CD4-positive, alpha-beta memory T cell (primary cell): Measurements from ENCODE around the gene COA1. TPM values are rescaled to one million over a fixed set of nuclear protein-coding genes. Genes with fewer than 3 reads are reported as not detected.

Source experiments
- CTCF ChIA-PET: fragments of 350-600 bp; sonication (Branson Sonifier 250); formaldehyde crosslinking; loops from one replicate; lab custom pipeline; 2021; ENCODE audit warnings: inconsistent platforms; ENCODE audit not compliant: partially characterized antibody; lab: Charles Lee
- POLR2A ChIA-PET: fragments of 350-600 bp; sonication (Branson Sonifier 250); formaldehyde crosslinking; loops from one replicate; lab custom pipeline; 2021; ENCODE audit not compliant: partially characterized antibody; lab: Charles Lee
- DNase-seq, 5 donors: peaks; one replicate each; pipeline versions ENCODE4 v3.0.0 to v3.0.0-alpha.2; 2020 to 2022; ENCODE audit warnings: mixed read lengths in 1 of 5
- H3K27ac ChIP-seq: one replicate; pipeline ENCODE4 v1.7.0; 2013; ENCODE audit warnings: low read depth, low read length
- H3K27me3 ChIP-seq: 2 replicates; pipeline ENCODE4 v1.7.0; 2013; ENCODE audit warnings: mild to moderate bottlenecking, low read length, moderate library complexity; ENCODE audit not compliant: insufficient read depth
- H3K36me3 ChIP-seq: 2 replicates; pipeline ENCODE4 v1.7.0; 2013; ENCODE audit warnings: mild to moderate bottlenecking, low read length, moderate library complexity; ENCODE audit not compliant: insufficient read depth
- H3K4me1 ChIP-seq: 2 replicates; pipeline ENCODE4 v1.7.0; 2013; ENCODE audit warnings: mild to moderate bottlenecking, low read length, moderate library complexity; ENCODE audit not compliant: insufficient read depth
- H3K4me3 ChIP-seq, 2 donors: one replicate each; pipeline ENCODE4 v1.7.0; 2013; ENCODE audit warnings: low read length in 2 of 2, mild to moderate bottlenecking in 1 of 2
- H3K9me3 ChIP-seq, 2 donors: one replicate each; pipeline ENCODE4 v1.7.0; 2013; ENCODE audit warnings: low read length in 2 of 2, control low read depth in 1 of 2; ENCODE audit not compliant: control insufficient read depth in 1 of 2
- H3K27ac Mint-ChIP-seq, 7 donors: one replicate each; pipeline ENCODE4 v1.8.0; 2020 to 2021; ENCODE audit warnings: mixed read lengths in 7 of 7, mild to moderate bottlenecking in 6 of 7, inconsistent platforms in 3 of 7, moderate library complexity in 3 of 7
- H3K27me3 Mint-ChIP-seq, 2 donors: one replicate each; pipeline ENCODE4 v1.8.0; 2020 to 2021; ENCODE audit warnings: mixed read lengths in 2 of 2
- H3K36me3 Mint-ChIP-seq, 2 donors: one replicate each; pipeline ENCODE4 v1.8.0; 2020 to 2021; ENCODE audit warnings: mixed read lengths in 2 of 2, inconsistent platforms in 1 of 2, mild to moderate bottlenecking in 1 of 2
- H3K4me1 Mint-ChIP-seq, 4 donors: one replicate each; pipeline ENCODE4 v1.8.0; 2020 to 2021; ENCODE audit warnings: mixed read lengths in 4 of 4, mild to moderate bottlenecking in 1 of 4
- H3K4me3 Mint-ChIP-seq, 8 donors: one replicate each; pipeline ENCODE4 v1.8.0; 2020 to 2021; ENCODE audit warnings: mixed read lengths in 8 of 8, mild to moderate bottlenecking in 7 of 8, moderate library complexity in 6 of 8, inconsistent platforms in 3 of 8
- H3K9me3 Mint-ChIP-seq, 8 donors: one replicate each; pipeline ENCODE4 v1.8.0; 2020 to 2021; ENCODE audit warnings: mixed read lengths in 8 of 8, mild to moderate bottlenecking in 5 of 8, inconsistent platforms in 3 of 8, moderate library complexity in 1 of 8
- intact Hi-C: fragments of 100-400 bp; cut with micrococcal nuclease; formaldehyde crosslinking; loops from one replicate; pipeline ENCODE4 v1.15.1; 2023
- polyA plus RNA-seq, 2 donors: library from polyadenylated mRNA; unstranded; fragments of 300-500 nt; fragmentation: Illumina TruSeq; gene quantifications; one replicate each; pipeline ENCODE4 v1.2.3, GENCODE V29; 2021
- total RNA-seq, 2 experiments: library from RNA; stranded (reverse); gene quantifications; one replicate each; pipeline ENCODE4 v1.2.3, GENCODE V29; 2021

Gene COA1
- total and polyA plus RNA-seq, 4 experiments from 2014 or later: 43.7 to 56.4 (median 52.6) TPM

DNA sequence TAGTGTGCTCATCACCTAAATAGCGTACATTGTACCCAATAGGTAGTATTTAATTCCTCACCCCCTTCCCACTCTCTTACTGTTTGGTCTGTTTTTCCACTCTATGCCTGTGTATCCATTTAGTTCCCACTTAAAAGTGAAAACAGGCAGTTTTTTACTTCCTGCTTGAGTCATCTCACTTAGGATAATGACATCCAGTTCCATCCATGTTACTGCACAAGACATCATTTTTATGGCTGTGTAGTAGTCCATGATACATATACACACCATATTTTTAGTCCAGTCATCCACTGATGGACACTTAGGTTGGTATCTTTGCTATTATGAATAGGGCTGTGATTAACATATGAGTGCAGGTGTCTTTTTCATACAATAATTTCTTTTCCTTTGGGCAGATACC is 136.3 kb downstream of the COA1 start:
- ChIA-PET CTCF (interaction anchor here (1.2 to 3.2 kb wide), 2 partner anchors 10 to 107 kb away, joined by 4 to 15 read pairs; partner anchors contain the start of gene STK17A), POLR2A (interaction anchor here (1.0 to 13.3 kb wide), 5 partner anchors 9 to 52 kb away, joined by 3 to 393 read pairs (median 4); partner anchors contain the start of gene STK17A)
- H3K4me1 Mint-ChIP-seq: peaks cover 63 to 89% (median 75%) of the 10 kb centered on the region in 4 donors
- Histone ChIP-seq H3K4me1 (peaks cover 86% of the 10 kb centered on the region), H3K27ac (peak overlapping the region; percentile 27), H3K27me3 (no peaks in the 10 kb centered on the region), H3K4me3 (no peak overlapping the region), H3K9me3 (no peaks in the 10 kb centered on the region), H3K36me3 (no peaks in the 10 kb centered on the region)
- peaks cover 12 to 35% of the 10 kb centered on the region in 2 donors for H3K36me3 Mint-ChIP-seq
- peak overlapping the region; percentile 5 to 93 (median 82) for H3K27ac Mint-ChIP-seq
- no peak for DNase-seq
- H3K9me3 Mint-ChIP-seq: peaks cover 0 to 2% (median 0%) of the 10 kb centered on the region in 8 donors
- intact Hi-C loops: no loop called here
- peak overlapping the region in 7 of 8 donors; percentile 10 to 88 (median 79) for H3K4me3 Mint-ChIP-seq
- no peaks in the 10 kb centered on the region for H3K27me3 Mint-ChIP-seq

- H3K4me1 ChIP-seq: peaks cover 92% of the 10 kb centered on the region
- peaks cover 64 to 93% (median 77%) of the 10 kb centered on the region in 4 donors for H3K4me1 Mint-ChIP-seq
- peaks cover 0 to 2% (median 0%) of the 10 kb centered on the region in 8 donors for H3K9me3 Mint-ChIP-seq
- peak overlapping the region; percentile 57 to 83 (median 76) for H3K4me3 Mint-ChIP-seq
- H3K27ac ChIP-seq: peak overlapping the region; percentile 19
- no peaks in the 10 kb centered on the region for H3K9me3 ChIP-seq
- intact Hi-C loops: loop anchor here (1.0 kb wide), 1 partner anchor 9 kb away; the partner anchor contains the start of gene STK17A
- H3K27me3 Mint-ChIP-seq: no peaks in the 10 kb centered on the region
- ChIA-PET POLR2A (interaction anchor here (1.0 to 13.3 kb wide), 5 partner anchors 9 to 52 kb away, joined by 3 to 393 read pairs (median 4); partner anchors contain the start of gene STK17A), CTCF (interaction anchor here (1.2 to 3.2 kb wide), 2 partner anchors 10 to 108 kb away, joined by 4 to 15 read pairs; partner anchors contain the start of gene STK17A)
- DNase-seq: no peak
- H3K27ac Mint-ChIP-seq: peak overlapping the region; percentile 58 to 94 (median 91)
- no peaks in the 10 kb centered on the region for H3K27me3 ChIP-seq
- no peak overlapping the region for H3K4me3 ChIP-seq
- H3K36me3 ChIP-seq: no peaks in the 10 kb centered on the region
- peaks cover 12 to 33% of the 10 kb centered on the region in 2 donors for H3K36me3 Mint-ChIP-seq
These were observed 137.0 kb downstream of the COA1 start for GRCh38 chr7:43592326-43592725.

- no peak for DNase-seq
- peaks cover 9 to 34% of the 10 kb centered on the region in 2 donors for H3K36me3 Mint-ChIP-seq
- Histone ChIP-seq H3K4me1 (peaks cover 95% of the 10 kb centered on the region), H3K4me3 (peak overlapping the region in 1 of 2 donors; percentile 14), H3K9me3 (no peaks in the 10 kb centered on the region), H3K36me3 (no peaks in the 10 kb centered on the region), H3K27me3 (no peaks in the 10 kb centered on the region), H3K27ac (peak overlapping the region; percentile 19)
- intact Hi-C loops: loop anchor here (1.0 kb wide), 1 partner anchor 8 kb away; the partner anchor contains the start of gene STK17A
- ChIA-PET POLR2A (interaction anchor here (1.2 to 13.3 kb wide), 4 partner anchors 9 to 53 kb away, joined by 3 to 393 read pairs (median 8); partner anchors contain the start of gene STK17A), CTCF (interaction anchor here (1.1 to 3.2 kb wide), 4 partner anchors 9 to 108 kb away, joined by 3 to 15 read pairs (median 4); partner anchors contain the start of gene STK17A)
- peaks cover 64 to 95% (median 78%) of the 10 kb centered on the region in 4 donors for H3K4me1 Mint-ChIP-seq
- H3K27me3 Mint-ChIP-seq: no peaks in the 10 kb centered on the region
- H3K27ac Mint-ChIP-seq: peak overlapping the region; percentile 65 to 94 (median 91)
- H3K9me3 Mint-ChIP-seq: peaks cover 0 to 2% (median 0%) of the 10 kb centered on the region in 8 donors
- peak overlapping the region; percentile 57 to 83 (median 76) for H3K4me3 Mint-ChIP-seq
These were observed 137.7 kb downstream of the COA1 start for GRCh38 chr7:43591558-43592180.

GRCh38 chr7:43590862-43591557 is 138.3 kb downstream of the COA1 start:
- Mint-ChIP-seq H3K4me1 (peaks cover 68 to 96% (median 79%) of the 10 kb centered on the region in 4 donors), H3K27ac (peak overlapping the region; percentile 65 to 94 (median 91)), H3K27me3 (no peaks in the 10 kb centered on the region), H3K36me3 (peaks cover 4 to 32% of the 10 kb centered on the region in 2 donors), H3K4me3 (peak overlapping the region; percentile 57 to 92 (median 78)), H3K9me3 (peaks cover 0 to 2% (median 0%) of the 10 kb centered on the region in 8 donors)
- H3K27me3 ChIP-seq: no peaks in the 10 kb centered on the region
- H3K9me3 ChIP-seq: no peaks in the 10 kb centered on the region
- intact Hi-C loops: no loop called here
- peak overlapping the region in 1 of 2 donors; percentile 14 for H3K4me3 ChIP-seq
- peak overlapping the region; percentile 25 for H3K27ac ChIP-seq
- peaks cover 89% of the 10 kb centered on the region for H3K4me1 ChIP-seq
- ChIA-PET CTCF (interaction anchor here (1.1 to 3.2 kb wide), 3 partner anchors 8 to 109 kb away, joined by 3 to 15 read pairs (median 5); partner anchors contain the start of gene STK17A), POLR2A (interaction anchor here (1.3 to 13.3 kb wide), 3 partner anchors 8 to 54 kb away, joined by 4 to 393 read pairs (median 6); partner anchors contain the start of gene STK17A)
- no peak for DNase-seq
- H3K36me3 ChIP-seq: no peaks in the 10 kb centered on the region

DNA sequence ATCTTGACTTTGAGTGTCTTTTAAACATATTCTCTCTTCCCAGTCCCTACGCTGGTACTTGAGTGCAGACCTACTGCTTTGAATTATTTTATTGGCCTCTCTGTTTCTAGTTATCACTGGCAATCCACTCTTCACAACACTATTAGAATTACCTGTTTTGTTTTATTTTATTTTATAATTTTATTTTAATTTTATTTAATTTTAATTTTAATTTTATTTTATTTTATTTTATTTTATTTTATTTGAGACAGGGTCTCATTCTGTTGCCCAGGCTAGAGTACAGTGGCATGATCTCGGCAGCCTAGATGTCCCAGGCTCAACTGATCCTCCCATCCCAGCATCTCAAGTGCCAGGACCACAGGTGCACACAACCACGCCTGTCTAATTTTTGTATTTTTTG is 139.6 kb downstream of the COA1 start:
- ChIA-PET POLR2A (interaction anchor here (1.0 to 13.3 kb wide), 5 partner anchors 31 to 111 kb away, joined by 3 to 393 read pairs (median 3); no protein-coding TSS in a partner anchor), CTCF (interaction anchor here (13.2 kb wide), 1 partner anchor 110 kb away, joined by 670 read pairs; no protein-coding TSS in a partner anchor)

More for the DNA sequence above, 139.6 kb downstream of the COA1 start:
- peaks cover 0 to 2% (median 0%) of the 10 kb centered on the region in 8 donors for H3K9me3 Mint-ChIP-seq
- peak overlapping the region; percentile 61 to 94 (median 86) for H3K27ac Mint-ChIP-seq
- H3K4me3 Mint-ChIP-seq: peak overlapping the region; percentile 13 to 92 (median 67)
- H3K4me1 ChIP-seq: peaks cover 82% of the 10 kb centered on the region
- peaks cover 0 to 32% of the 10 kb centered on the region in 2 donors for H3K36me3 Mint-ChIP-seq
- no peak overlapping the region for H3K4me3 ChIP-seq
- no peaks in the 10 kb centered on the region for H3K9me3 ChIP-seq
- intact Hi-C loops: no loop called here
- DNase-seq: no peak
- peaks cover 61 to 93% (median 72%) of the 10 kb centered on the region in 4 donors for H3K4me1 Mint-ChIP-seq
- H3K27me3 Mint-ChIP-seq: no peaks in the 10 kb centered on the region
- H3K27me3 ChIP-seq: no peaks in the 10 kb centered on the region
- no peaks in the 10 kb centered on the region for H3K36me3 ChIP-seq
- H3K27ac ChIP-seq: peak overlapping the region; percentile 87
